ENCODE data around the gene ZNF225.
"Not testable (repeated sequence)": the region's sequence is repeated elsewhere in the genome, so short reads cannot be mapped to it uniquely, and the experiment has no call there.

GRCh38 chr19:44170660-44171059 lies 57.5 kb downstream of the ZNF225 start:
- TF ChIP-seq ZNF717 (CRISPR knock-in tag; IDR thresholded peaks at IDR 0.05); NCOA2 (IDR thresholded peaks at IDR 0.05; ENCODE audit: partially characterized antibody in 2 of 2); CBFB (CRISPR knock-in tag; IDR thresholded peaks at IDR 0.05); TBL1XR1 (IDR thresholded peaks at IDR 0.05; ENCODE audit: low read length in 2 of 2); CTCF (IDR thresholded peaks at IDR 0.05 in 2 of 3, conservative IDR thresholded peaks at IDR 0.05 in 1 of 3; ENCODE audit: insufficient read depth in 2 of 3, low read depth in 1 of 3, low read length in 3 of 3); NR3C1 (CRISPR knock-in tag; IDR thresholded peaks at IDR 0.05); ZNF384 (IDR thresholded peaks at IDR 0.05; ENCODE audit: low read depth, low read length); EHMT2 (IDR thresholded peaks at IDR 0.05): not testable (repeated sequence)

Data from K562 (cell line).